ENCODE results near the gene NEDD4L.
"Not testable (repeated sequence)": the region's sequence is repeated elsewhere in the genome, so short reads cannot be mapped to it uniquely, and the experiment has no call there.

The NEDD4L gene

DNA sequence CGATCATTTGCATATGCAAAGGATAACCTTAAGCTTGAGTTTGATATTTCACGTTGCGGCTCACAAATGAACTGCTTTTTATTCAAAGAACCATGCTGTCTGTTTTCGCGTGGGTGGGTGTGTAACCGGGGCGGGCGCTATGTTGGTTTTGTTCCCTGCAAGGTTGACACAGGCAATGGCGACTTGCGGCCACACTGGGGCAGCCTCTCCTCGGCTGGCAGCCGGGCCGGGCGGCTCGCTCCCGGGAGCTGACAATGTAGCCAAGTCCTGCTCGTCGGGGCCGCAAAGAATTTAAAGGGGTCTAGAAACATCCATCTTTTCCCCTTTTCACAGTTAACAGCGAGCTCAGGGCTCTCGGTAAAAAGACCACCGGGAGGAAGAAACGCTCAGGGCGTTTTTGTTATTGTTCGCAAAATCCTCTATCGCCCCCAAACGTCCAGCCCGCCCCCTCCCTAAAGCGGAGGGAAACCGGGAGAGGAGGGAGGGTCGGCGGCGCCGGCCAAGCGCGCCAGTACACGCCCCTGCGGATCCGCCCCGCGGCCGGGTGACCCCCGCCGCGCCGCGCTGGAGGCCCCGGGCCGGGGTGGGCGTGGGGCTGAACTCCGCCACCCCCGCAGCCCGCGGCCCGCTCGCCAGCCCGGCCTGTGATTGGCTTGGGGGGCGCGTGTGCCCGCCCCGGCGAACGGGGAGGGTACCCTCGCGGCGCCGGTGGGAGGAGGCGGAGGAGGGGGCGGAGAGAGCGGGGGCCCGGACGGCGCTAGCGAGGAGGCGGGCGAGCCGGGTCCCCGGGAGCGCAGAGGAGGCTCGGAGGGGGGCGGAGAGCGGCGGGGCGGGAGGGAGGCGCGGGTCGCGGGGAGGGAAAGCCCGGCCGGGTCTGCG is at the start of gene NEDD4L:
Gene NEDD4L, plus strand, starts transcription at position 736 of the 879 bp plus-strand sequence. CDS start 435 bp downstream, outside the sequence.
- peak; percentile 36 for DNase-seq

DNA sequence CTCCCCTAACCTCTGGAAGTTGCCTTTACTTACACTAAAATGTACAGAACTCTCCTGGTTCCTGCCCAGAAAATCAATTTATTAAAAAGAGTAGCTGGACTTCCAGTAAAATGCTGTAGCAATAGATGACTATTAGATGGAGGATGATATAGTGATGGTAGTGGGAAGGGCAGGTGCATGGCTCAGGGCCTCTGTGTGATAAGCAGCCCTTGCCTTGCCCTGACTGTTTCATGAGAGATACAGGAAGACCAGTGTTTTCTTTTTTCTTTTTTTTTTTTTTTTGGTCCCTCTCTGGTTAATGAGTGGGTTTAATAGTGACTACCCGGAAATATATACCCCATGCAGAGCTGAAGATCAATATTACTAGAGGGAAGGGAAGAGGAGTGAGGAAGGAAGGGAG is 48.7 kb upstream of the NEDD4L start:
- DNase-seq: no peak

DNA sequence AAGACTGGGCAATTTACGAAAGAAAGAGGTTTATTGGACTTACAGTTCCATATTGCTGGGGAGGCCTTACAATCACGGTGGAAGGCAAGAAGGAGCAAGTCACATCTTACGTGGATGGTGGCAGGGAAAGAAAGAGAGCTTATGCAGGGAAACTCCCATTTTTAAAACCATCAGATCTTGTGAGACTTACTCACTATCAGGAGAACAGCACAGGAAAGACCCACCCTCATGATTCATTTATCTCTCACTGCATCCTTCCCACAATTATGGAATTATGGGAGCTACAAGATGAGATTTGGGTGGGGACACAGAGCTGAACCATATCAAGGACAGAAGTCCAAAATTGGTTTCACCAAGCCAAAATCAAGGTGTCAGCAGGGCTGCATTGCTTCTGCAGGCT is 47.1 kb upstream of the NEDD4L start:
- not testable (repeated sequence) for DNase-seq

DNA sequence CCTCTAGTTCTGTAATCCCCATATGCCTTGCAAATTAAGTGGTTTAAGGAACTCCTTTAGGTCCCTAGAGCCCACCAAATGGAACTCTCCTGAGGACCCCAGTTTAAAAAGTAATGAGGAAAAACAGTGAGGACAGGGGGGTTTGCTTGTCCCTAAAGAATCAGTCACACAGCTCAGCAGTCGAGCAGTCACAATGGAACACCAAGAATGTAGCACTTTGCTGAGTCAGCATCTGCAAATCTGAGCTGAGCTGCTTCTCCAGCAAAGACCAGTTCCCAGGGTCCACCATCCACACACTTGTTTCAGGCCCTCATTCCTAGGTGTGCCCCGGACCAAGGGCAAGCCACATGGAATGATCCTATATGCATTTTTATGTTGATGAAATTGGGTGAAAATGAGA is 46.2 kb upstream of the NEDD4L start:
- no peak for DNase-seq

DNA sequence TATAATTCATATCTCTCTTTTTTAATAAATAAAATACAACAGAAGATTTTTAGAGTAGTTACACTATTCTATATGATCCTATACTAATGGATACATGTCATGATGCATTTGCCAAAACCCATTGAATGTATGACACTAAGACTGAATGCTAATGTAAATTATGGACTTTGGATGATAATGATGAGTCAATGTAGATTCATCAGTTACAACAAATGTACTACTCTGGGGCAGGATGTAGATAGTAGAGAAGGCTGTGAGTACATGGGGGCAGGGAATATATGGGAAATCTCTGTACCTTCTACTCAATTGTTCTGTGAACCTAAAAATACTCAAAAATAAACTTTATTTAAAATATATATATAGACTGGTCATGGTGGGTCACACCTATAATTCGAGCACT is 45.6 kb upstream of the NEDD4L start:
- DNase-seq: no peak

DNA sequence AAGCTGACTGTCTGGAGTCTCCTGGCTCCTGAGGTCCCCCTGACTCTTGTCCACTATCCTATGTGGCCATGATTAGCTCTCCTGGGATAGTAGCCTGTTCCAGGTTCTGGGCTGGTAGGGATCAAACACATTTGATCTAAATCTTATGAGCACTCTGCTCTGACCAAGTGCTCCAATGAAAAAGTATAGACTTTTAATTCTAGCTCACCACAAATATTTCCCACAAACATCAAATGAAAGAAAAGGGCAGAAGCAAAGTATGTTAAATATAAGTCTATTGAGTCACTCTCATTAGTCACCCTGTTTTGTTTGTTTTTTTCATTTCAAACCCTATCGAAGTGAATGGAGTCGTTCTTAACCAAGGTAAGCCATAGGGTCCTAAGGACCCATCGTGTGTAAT is 39.7 kb upstream of the NEDD4L start:
- DNase-seq: no peak

DNA sequence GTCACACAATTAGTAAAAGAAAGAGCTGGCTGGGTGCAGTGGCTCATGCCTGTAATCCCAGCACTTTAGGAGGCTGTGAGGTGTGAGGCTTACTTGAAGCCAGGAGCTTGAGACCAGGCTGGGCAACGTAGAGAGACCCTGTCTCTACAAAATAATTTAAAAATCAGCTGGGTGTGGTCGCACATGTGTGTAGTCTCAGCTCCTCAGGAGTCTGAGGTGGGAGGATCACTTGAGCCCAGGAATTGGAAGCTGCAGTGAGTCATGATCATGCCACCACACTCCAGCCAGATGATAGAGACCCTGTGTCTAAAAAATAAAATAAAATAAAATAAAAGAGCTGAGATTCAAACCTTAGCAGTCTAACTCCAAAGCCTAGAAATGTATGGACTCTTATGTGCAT is 39.0 kb upstream of the NEDD4L start:
- no peak for DNase-seq

DNA sequence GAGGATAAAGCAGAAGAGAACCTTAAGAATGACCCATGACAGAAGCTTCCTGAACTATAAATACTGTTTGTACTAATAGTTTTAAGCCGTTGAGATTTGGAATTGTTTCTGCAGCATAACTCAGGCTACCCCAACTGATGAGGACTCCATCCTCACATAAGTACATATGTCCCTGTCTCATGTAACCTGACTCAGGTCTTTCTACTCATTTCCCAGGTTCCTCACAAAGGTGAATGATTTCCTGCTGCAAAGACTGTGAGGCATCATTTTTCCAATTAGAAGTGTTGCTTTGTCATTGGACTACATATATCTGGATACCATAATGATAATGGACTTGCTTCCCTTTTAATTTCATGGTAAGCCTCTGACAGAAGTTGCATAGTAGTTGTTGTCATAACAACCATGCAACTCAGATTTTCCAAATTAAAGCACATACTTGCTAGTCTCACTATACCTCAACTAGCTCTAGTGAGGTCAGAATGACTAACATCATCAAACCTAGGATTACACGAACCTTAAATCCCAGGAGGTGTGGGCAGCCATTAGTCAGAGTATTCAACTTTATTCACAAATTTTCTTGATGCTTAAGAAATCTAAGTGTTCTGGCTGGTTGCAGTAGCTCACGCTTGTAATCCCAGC is 38.0 kb upstream of the NEDD4L start:
- no peak for DNase-seq

- no peak for DNase-seq
These were observed 34.9 kb upstream of the NEDD4L start for GRCh38 chr18:58009166-58009565.

GRCh38 chr18:58010265-58010664 is 33.8 kb upstream of the NEDD4L start:
- no peak for DNase-seq

DNA sequence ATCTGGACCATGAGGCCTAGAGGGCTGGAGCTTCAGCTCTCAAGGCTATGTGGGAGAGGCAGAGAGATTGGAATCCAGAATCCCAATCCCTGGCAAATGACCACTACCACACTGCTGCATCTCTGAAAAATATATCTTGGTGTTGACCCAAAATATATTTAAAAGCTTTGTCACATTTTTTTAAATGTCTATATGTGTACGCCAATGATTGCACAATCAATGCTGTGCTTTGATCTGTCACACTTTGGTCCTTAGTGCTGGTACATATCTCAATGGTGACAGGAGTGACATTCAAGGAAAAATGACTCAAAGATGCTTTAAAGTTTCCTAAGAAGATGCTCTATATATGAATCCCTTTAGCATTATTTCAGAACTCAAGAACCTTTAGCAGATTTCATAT is 31.7 kb upstream of the NEDD4L start:
- no peak for DNase-seq

DNA sequence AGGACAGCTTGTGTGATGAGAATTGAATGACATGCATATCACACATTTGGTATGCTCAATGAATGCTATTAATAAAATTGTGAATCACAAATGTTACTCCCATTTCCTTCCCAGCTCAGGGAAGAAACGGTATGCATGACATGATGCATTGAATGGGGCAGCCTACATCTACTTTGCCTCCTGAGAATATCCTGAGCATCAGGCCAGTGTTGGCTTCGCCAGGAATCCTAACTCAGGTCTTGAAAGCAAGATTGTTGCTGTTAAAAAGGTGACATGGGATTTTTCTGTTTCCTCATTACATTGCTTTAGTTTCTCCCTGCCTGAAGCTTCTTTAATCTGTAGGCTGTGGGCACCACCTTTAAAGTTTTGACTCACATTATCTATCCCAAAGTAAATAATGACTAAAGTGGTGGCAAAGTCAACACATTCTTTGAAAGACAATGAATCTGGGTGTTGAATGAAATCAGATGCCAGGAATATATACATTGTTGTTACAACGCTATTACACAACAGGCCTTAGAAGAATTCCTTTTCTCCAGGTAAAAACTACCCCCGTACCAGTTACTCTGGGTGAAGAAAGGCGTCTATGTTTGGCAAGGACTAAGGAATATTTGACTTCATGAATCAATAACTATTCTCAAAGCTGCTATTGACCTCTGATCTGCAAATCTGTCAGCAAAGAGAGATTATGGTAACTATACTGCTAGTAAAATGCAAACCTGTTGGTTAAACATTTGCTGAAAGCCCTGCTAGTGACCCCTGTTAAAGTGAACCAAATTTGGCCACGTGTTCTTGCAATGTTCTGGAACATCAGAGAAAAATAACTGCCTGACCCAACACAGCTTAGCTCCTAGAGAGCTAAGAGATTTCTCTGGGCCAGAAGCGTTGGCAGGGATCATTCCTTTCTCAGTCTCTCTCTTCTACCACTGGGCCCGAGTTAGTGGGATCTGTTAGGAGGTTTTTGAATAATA is 30.5 kb upstream of the NEDD4L start:
- no peak for DNase-seq

DNA sequence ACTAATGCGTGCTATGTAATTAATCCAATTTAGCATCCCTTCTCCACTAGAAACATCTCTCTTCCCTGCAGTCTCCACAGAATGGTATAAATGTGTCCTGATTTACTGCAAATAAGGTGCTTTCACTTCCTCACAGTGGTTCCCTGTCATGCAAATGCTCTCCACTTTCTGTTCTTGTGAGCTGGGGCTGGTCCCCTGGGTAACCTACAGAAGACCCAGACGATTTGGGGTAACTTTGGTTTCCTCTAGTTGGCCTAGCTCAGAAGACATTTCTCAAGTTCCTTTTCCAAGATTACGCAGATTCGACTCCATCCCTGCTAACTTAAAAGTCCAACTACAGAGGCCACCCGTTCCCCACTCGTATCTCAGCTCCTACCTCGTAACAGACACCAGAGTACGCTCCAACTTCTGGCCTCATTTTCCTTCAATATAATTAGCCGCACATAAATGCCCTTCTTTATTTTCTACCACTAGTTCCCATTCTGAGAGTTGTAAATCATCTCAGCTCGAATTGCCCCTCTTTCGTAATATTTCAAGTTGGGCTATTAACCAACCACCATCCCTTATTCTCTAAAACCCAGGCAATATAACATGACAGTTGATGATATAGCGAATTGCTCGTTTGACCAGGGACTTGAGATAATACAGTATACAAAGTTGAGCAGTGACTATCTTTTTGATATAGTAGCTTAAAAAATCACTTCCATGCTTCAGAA is 28.8 kb upstream of the NEDD4L start:
- DNase-seq: no peak

DNA sequence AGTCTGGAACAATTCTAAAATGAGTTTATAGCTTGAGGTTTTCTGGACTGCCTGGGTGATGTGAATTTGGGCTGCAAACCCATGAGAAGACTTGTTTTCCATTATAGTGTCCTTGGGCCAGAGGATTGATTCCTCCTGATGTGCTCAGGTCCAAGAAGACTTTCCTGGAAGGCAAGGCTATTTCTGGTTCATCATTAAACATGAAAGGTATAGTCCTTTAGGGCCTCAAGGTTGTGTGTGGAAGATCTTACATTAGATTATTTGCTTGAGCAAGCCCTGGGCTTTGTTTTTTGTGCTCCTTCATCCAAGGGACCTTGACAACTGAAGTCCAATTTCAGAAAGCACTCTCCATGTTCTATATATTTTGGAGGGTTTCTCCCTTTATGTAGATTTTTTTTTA is 26.8 kb upstream of the NEDD4L start:
- DNase-seq: no peak

DNA sequence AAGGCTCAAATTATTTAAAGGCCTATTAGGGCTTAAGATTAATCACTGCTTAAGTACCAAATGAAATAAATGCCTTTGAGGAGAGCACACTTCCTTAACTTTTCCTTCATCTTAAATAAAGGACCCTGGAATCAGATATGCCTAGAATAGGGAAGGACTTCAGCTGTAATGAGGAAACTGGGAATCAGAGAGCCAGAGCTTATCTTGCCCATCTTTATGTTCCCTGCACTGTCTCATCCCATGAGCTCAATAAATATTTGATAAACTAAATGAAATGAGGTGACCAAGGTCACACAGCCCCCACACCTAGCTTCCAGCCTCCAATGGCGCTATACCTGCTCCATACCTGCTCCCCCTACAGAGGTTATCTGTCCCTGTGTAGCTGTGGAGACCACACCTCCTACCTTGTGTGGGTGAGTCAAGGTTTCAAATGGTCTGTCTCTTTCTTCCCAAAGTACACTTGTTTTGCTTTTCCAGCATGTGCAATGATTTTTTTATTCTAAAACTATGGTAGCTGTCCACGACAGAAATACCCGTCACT is 23.4 kb upstream of the NEDD4L start:
- no peak for DNase-seq

GRCh38 chr18:58021504-58021903 is 22.5 kb upstream of the NEDD4L start:
- no peak for DNase-seq

- DNase-seq: no peak
These were observed 20.9 kb upstream of the NEDD4L start for GRCh38 chr18:58023108-58023507.

DNA sequence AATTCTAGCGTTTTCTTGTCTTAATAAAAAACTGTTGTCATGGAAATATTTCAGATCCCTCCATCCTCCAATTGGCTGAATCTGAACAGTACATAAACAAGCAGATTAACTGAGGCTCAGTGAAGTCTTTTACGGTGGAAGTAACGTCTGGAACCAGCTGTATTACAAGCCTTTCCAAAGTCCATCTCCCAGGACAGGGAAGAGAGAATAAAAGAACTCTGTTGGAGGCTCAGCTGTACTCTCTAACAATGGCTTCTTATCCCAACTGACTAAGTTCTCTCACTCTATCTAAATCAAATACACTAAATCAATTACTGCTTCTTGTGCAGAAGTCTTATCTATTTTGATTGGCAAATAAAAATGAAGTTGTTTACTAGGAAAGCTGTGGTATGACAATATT is 19.9 kb upstream of the NEDD4L start:
- no peak for DNase-seq

DNA sequence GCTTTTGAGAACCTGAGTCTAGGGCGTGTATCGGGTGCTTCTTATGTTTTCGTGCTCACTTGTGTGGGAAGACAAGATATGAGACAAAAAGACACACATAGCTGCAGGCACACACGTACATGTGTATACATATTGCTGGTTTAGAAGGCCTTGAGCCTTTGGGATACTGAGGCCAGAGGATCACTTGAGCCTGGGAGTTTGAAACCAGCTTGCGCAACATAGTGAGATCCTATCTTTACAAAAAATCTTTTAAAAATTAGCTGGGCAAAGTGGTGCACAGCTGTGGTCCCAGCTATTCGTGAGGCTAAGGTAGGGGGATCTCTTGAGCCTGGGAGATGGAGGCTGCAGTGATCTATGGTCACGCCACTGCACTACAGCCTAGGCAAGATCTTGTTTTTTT is 18.8 kb upstream of the NEDD4L start:
- DNase-seq: no peak

DNA sequence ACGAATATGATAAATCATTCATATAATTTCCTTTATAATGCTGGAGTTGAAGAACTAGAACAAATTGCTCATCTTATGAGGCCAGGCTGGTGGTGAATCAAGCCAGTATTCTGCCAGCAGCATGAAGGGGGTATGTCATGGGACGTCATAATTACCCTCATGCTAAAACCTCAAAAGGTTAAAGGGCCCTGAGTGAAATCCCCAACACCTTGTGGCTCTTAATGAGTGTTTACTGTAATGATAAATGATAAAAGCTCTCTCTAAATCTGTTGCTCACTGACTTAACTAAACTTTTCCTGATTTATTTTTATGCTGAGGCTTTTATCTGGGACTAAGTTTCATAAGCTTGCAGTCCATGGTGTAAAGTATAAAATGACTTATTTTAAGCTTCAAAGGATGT is 18.3 kb upstream of the NEDD4L start:
- no peak for DNase-seq

DNA sequence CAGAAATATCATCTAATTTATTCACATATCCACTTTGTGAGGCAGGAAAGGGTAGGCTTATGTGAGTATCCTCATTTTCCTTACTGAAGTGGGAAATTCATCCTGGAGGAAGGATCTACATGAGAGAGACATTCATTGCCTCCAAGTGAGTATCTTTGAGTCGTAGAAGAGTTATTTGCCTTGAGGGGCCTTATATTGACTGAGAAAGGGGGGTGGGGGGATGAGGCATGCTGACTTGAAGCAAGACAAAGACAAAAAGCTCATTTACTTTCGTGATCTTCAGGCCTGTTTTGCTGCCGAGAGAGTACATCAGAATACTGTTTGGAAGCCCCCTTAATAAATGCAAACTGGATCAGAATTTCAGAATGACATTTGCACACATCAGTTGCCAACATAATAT is 17.6 kb upstream of the NEDD4L start:
- no peak for DNase-seq

- DNase-seq: no peak
These were observed 17.2 kb upstream of the NEDD4L start for GRCh38 chr18:58026857-58027256.
